RWPE1 (cell line): ENCODE results near the gene CHFR.

Experiments
- CTCF ChIA-PET: fragments of 350-600 bp; sonication (Branson Sonifier 250); formaldehyde crosslinking; extraction: SDS; loops from one replicate; lab custom pipeline; 2021; lab: Yijun Ruan, JAX
- POLR2A ChIA-PET: fragments of 400-600 bp; formaldehyde crosslinking; extraction: SDS; loops from one replicate; lab custom pipeline; 2020; ENCODE audit warnings: antibody characterized with exemption; ENCODE audit not compliant: low non-redundant PET; lab: Yijun Ruan, JAX
- DNase-seq: peaks from one replicate; pipeline ENCODE4 v3.0.0; 2012; ENCODE audit warnings: low spot score
- H3K27ac ChIP-seq: fragments of 450-650 bp; 2 replicates; pipeline ENCODE4 v1.5.1; 2017
- CTCF ChIP-seq: fragments of 450-650 bp; conservative IDR thresholded peaks from 2 replicates; pipeline ENCODE4 v1.5.1; 2017; ENCODE audit warnings: low read depth, mild to moderate bottlenecking

Gene CHFR

GRCh38 chr12:132789099-132789471 is 98.3 kb downstream of the CHFR start:
- DNase-seq = no peak
- CTCF ChIA-PET = no interaction called here
- TF ChIP-seq CTCF = no peak
- POLR2A ChIA-PET = no interaction called here
- H3K27ac ChIP-seq = no peak overlapping the region; the same call in 1 of the 2 replicates

- CTCF ChIA-PET = interaction anchor here (0.6 kb wide), 1 partner anchor 58 kb away, joined by 3 read pairs; no protein-coding TSS in a partner anchor
- POLR2A ChIA-PET = no interaction called here
- DNase-seq = peak; percentile 48
- H3K27ac ChIP-seq = peak overlapping the region; percentile 21
- TF ChIP-seq CTCF = no peak
These were observed 98.9 kb downstream of the CHFR start for GRCh38 chr12:132788375-132789098.

GRCh38 chr12:132787877-132788276 is 99.5 kb downstream of the CHFR start:
- ChIA-PET CTCF (interaction anchor here (0.6 kb wide), 1 partner anchor 57 kb away, joined by 3 read pairs; no protein-coding TSS in a partner anchor), POLR2A (no interaction called here)
- TF ChIP-seq CTCF = no peak
- DNase-seq = no peak
- H3K27ac ChIP-seq = 0 out of 2 replicates have a peak overlapping the region, but pooled peaks have one; percentile 21

- POLR2A ChIA-PET = no interaction called here
These were observed 101.2 kb downstream of the CHFR start for GRCh38 chr12:132786192-132786591.

GRCh38 chr12:132784580-132784979 is 102.8 kb downstream of the CHFR start:
- ChIA-PET POLR2A (no interaction called here), CTCF (interaction anchor here (0.6 to 0.8 kb wide), 2 partner anchors 17 to 1754 kb away, joined by 3 read pairs; no protein-coding TSS in a partner anchor)
- no peak for TF ChIP-seq CTCF
- DNase-seq = no peak
- peak overlapping the region; percentile 3; the same call in 1 of the 2 replicates for H3K27ac ChIP-seq

More at GRCh38 chr12:132786192-132786591, 101.2 kb downstream of the CHFR start:
- 0 out of 2 replicates have a peak overlapping the region, but pooled peaks have one; percentile 12 for H3K27ac ChIP-seq
- CTCF ChIA-PET = no interaction called here
- no peak for TF ChIP-seq CTCF
- DNase-seq = no peak

- CTCF ChIA-PET = interaction anchor here (0.6 kb wide), 1 partner anchor 17 kb away, joined by 3 read pairs; no protein-coding TSS in a partner anchor
- no peak for DNase-seq
- no peak for TF ChIP-seq CTCF
- peak overlapping the region; percentile 3; the same call in 1 of the 2 replicates for H3K27ac ChIP-seq
- POLR2A ChIA-PET = no interaction called here
These were observed 103.4 kb downstream of the CHFR start for GRCh38 chr12:132783917-132784531.
